Measurements from ENCODE around the gene EVA1B. TPM values are rescaled to one million over a fixed set of nuclear protein-coding genes. Genes with fewer than 3 reads are reported as not detected.

EVA1B gene
- total and polyA plus RNA-seq, 2 of the 13 experiments (the other 11 are each of a cell fraction or from before 2014, with no cell fraction given), result 3.9 to 6.6 TPM

DNA sequence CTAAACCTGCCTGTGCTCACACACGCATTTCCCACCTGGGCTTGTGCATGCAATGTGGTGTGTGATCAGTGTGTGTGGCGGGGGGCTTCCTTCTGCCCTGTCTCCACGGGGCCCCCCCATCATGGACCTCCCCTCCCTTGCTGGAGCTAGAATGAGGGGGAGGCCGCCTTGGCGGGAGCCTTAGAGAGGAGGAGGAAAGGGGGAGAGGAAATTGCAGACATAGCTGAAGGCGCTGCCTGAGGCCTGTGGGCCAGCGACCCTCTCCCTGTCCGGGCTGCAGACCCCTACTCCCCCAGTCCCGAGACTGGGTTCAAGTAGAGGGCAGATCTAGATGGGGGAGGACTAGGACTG is 883 bp upstream of the EVA1B start:
- H3K36me3 ChIP-seq (replicated peaks in 1 of 2; ENCODE audit: control insufficient read depth in 1 of 2, insufficient read depth in 2 of 2, low read length in 2 of 2), result no peaks in the 10 kb centered on the region
- H4K20me1 ChIP-seq (ENCODE audit: insufficient read depth, low read length), result no peaks in the 10 kb centered on the region
- no peak for DNase-seq (ENCODE audit: low spot score)
- no peaks in the 10 kb centered on the region for H3K79me2 ChIP-seq (ENCODE audit: insufficient read depth, low read length)
- no peaks in the 10 kb centered on the region for H3K9me3 ChIP-seq (ENCODE audit: low read length)
- no peak for ATAC-seq
- intact Hi-C loops (cut with micrococcal nuclease; ENCODE audit: unreplicated experiment) (loop anchor here (2.0 kb wide), 1 partner anchor 18 kb away; the partner anchor contains the start of gene SH3D21), in situ Hi-C loops (cut with HindIII; ENCODE audit: extremely low pct_ligation_motif_present, low pct_unique_long_range_greater_than_20kb) (no loop called here)
- H3K9ac ChIP-seq (ENCODE audit: insufficient read depth, low read depth, low read length), result peak overlapping the region; percentile 61
- H3K27me3 ChIP-seq (ENCODE audit: control insufficient read depth in 1 of 2, insufficient read depth in 2 of 2, low read length in 2 of 2), result no peaks in the 10 kb centered on the region; a peak in 1 of 5 replicates
- H3K27ac ChIP-seq (ENCODE audit: extremely low read length, insufficient read depth, low read length), result peak overlapping the region; percentile 62
- no peak for FAIRE-seq
- BruUV-seq (replicated peaks), result no TSS peak
- POLR2A ChIA-PET, result interaction anchor here (0.9 to 3.5 kb wide), 13 partner anchors 10 to 171 kb away, joined by 3 to 58 read pairs (median 5); partner anchors contain the start of genes LSM10, SH3D21 and THRAP3
- H2AFZ ChIP-seq (ENCODE audit: low read length), result no peak overlapping the region
- H3K4me1 ChIP-seq (ENCODE audit: insufficient read depth, low read length), result peaks cover 52% of the 10 kb centered on the region
- 0% methylated on average over 1 of the region's 9 CpGs for WGBS (ENCODE audit: low lambda C conversion rate)
- H3K4me2 ChIP-seq (ENCODE audit: low read depth, low read length), result peak overlapping the region; percentile 84
- peak overlapping the region; percentile 72 to 82 (median 72) for H3K4me3 ChIP-seq (replicated peaks in 1 of 3; ENCODE audit: insufficient read depth in 1 of 3, low read depth in 2 of 3, low read length in 3 of 3)
- CTCF ChIA-PET (ENCODE audit: low intra/inter-chr PET ratio, low total read pairs), result no interaction called here
- TF ChIP-seq, protein P1, sequence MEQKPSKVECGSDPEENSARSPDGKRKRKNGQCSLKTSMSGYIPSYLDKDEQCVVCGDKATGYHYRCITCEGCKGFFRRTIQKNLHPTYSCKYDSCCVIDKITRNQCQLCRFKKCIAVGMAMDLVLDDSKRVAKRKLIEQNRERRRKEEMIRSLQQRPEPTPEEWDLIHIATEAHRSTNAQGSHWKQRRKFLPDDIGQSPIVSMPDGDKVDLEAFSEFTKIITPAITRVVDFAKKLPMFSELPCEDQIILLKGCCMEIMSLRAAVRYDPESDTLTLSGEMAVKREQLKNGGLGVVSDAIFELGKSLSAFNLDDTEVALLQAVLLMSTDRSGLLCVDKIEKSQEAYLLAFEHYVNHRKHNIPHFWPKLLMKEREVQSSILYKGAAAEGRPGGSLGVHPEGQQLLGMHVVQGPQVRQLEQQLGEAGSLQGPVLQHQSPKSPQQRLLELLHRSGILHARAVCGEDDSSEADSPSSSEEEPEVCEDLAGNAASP (CRISPR knock-in tag; IDR thresholded peaks at IDR 0.05; ENCODE audit: borderline replicate concordance), result 0 out of 2 replicates have a peak, but pooled peaks have one; percentile 2
- no peak for TF ChIP-seq PCBP2 (optimal IDR thresholded peaks at IDR 0.05; ENCODE audit: low read depth, low read length, poor library complexity, severe bottlenecking)
- no peak for TF ChIP-seq NFE2L1 (CRISPR knock-in tag; IDR thresholded peaks at IDR 0.05; ENCODE audit: borderline replicate concordance)
- 0 out of 2 replicates have a peak, but pooled peaks have one; percentile 50 for TF ChIP-seq EED (CRISPR knock-in tag; IDR thresholded peaks at IDR 0.05)
- TF ChIP-seq ATM (IDR thresholded peaks at IDR 0.05; ENCODE audit: borderline replicate concordance), result no peak
- TF ChIP-seq ZNF232 (CRISPR knock-in tag; IDR thresholded peaks at IDR 0.05; ENCODE audit: borderline replicate concordance), result no peak
- TF ChIP-seq ZBTB39 (CRISPR knock-in tag; IDR thresholded peaks at IDR 0.05), result no peak
- TF ChIP-seq ZNF775 (CRISPR knock-in tag; IDR thresholded peaks at IDR 0.05; ENCODE audit: borderline replicate concordance), result no peak
- TF ChIP-seq HIVEP1 (CRISPR knock-in tag; IDR thresholded peaks at IDR 0.05), result no peak
- TF ChIP-seq RBM39 (IDR thresholded peaks at IDR 0.05; ENCODE audit: low read depth, low read length, poor library complexity, severe bottlenecking), result peak; percentile 19
- TF ChIP-seq, protein P2, sequence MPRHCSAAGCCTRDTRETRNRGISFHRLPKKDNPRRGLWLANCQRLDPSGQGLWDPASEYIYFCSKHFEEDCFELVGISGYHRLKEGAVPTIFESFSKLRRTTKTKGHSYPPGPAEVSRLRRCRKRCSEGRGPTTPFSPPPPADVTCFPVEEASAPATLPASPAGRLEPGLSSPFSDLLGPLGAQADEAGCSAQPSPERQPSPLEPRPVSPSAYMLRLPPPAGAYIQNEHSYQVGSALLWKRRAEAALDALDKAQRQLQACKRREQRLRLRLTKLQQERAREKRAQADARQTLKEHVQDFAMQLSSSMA (CRISPR knock-in tag; IDR thresholded peaks at IDR 0.05), result no peak
- no peak for TF ChIP-seq ZNF20 (CRISPR knock-in tag; IDR thresholded peaks at IDR 0.05)
- no peak for TF ChIP-seq NFKB2 (CRISPR knock-in tag; IDR thresholded peaks at IDR 0.05; ENCODE audit: borderline replicate concordance)
